PC-3 (cell line): ENCODE measurements around the gene PRF1.

Experiments used
- CTCF ChIP-seq: fragments of 300-600 bp; sonication (generic); conservative IDR thresholded peaks from 2 replicates; pipeline ENCODE4 v1.5.1; 2017; ENCODE audit warnings: antibody characterized with exemption, low read depth, mild to moderate bottlenecking, low read length
- EZH2 ChIP-seq: fragments of 300-600 bp; sonication (generic); IDR thresholded peaks from one replicate; pipeline ENCODE4 v1.6.1; 2017; ENCODE audit warnings: antibody characterized with exemption, mild to moderate bottlenecking, low read length; ENCODE audit not compliant: unreplicated experiment

DNA sequence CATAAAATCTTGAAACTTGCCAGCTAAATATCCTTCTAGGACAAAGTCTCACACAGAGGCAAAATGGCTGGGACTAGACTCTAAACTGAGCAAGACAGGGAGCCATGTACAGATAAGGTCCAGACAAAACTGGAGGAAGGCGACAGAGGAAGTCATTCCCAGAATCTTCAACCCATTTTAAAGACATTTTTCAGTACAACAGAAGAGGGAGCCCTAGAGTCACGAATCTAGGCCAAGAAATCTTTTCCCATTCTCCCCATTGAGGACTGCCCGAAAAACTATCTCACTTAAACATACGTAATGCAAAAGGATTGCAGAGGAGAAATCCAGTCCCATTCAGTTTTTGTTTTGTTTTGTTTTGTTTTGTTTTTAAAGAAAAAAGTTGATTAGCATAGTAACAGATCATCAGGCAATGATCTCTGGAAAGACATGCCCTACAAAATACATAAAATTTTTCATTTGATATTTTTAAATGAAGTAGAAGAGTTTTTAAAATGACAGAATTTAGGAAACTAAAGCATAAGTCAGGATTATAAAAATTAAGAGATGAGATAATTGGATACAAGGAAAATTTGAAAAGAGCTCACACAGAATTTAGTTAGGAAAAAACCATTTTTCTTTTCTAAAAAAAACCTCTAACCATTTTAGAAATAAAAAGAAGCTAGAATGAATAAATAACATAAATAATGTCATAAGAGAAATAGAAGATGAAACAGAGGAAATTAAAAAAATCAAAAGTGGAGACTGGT, 16.9 kb upstream of the PRF1 start:
- peak; percentile 90 for TF ChIP-seq CTCF
- TF ChIP-seq EZH2, result no peak
